Mesenchymal stem cell (in vitro differentiated cells and primary cell): ENCODE data around the gene APOL3.

ENCODE experiments used
- DNase-seq: peaks from one replicate; pipeline ENCODE4 v3.0.0-alpha.2; 2013
- H2AFZ ChIP-seq: one replicate; pipeline ENCODE4 v1.6.1; 2013; ENCODE audit warnings: low read depth, mild to moderate bottlenecking, control low read depth, inconsistent platforms, low read length, moderate library complexity
- H2AK5ac ChIP-seq: 2 replicates; pipeline ENCODE4 v1.6.1; 2013; ENCODE audit warnings: low read length, moderate library complexity, mild to moderate bottlenecking, inconsistent platforms; ENCODE audit not compliant: severe bottlenecking
- H2BK120ac ChIP-seq: one replicate; pipeline ENCODE4 v1.6.1; 2013; ENCODE audit warnings: low read depth, mild to moderate bottlenecking, inconsistent platforms, low read length, moderate library complexity
- H2BK12ac ChIP-seq, 2 experiments: one replicate each; pipeline ENCODE4 v1.6.1; 2013; ENCODE audit warnings: inconsistent platforms in 2 of 2, low read length in 2 of 2, mild to moderate bottlenecking in 2 of 2, moderate library complexity in 2 of 2, control low read depth in 1 of 2
- H2BK15ac ChIP-seq: one replicate; pipeline ENCODE4 v1.6.1; 2013; ENCODE audit warnings: mild to moderate bottlenecking, low read depth, inconsistent platforms; ENCODE audit not compliant: poor library complexity, severe bottlenecking
- H2BK5ac ChIP-seq: 2 replicates; pipeline ENCODE4 v1.6.1; 2013; ENCODE audit warnings: low read depth, mild to moderate bottlenecking, low read length, control low read depth, inconsistent platforms; ENCODE audit not compliant: poor library complexity, severe bottlenecking
- H3K14ac ChIP-seq, 2 experiments: one replicate each; pipeline ENCODE4 v1.6.1; 2013; ENCODE audit warnings: inconsistent platforms in 2 of 2, low read length in 2 of 2, control low read depth in 1 of 2, mild to moderate bottlenecking in 1 of 2, moderate library complexity in 1 of 2
- H3K18ac ChIP-seq, 2 experiments: one replicate each; pipeline ENCODE4 v1.6.1; 2013; ENCODE audit warnings: inconsistent platforms in 2 of 2, low read length in 2 of 2, control low read depth in 1 of 2, low read depth in 1 of 2, mild to moderate bottlenecking in 1 of 2
- H3K23ac ChIP-seq, 2 experiments: one replicate each; pipeline ENCODE4 v1.6.1; 2013; ENCODE audit warnings: inconsistent platforms in 2 of 2, low read length in 2 of 2, mild to moderate bottlenecking in 2 of 2, moderate library complexity in 2 of 2, control low read depth in 1 of 2
- H3K27ac ChIP-seq: 2 replicates; pipeline ENCODE4 v1.5.1; 2013; ENCODE audit warnings: mild to moderate bottlenecking, moderate library complexity, low read length, control low read depth, inconsistent platforms; ENCODE audit not compliant: poor library complexity, severe bottlenecking
- H3K27me3 ChIP-seq, 2 experiments: 2 replicates each; pipeline versions ENCODE4 v1.6.1 to v1.7.0; 2013; ENCODE audit warnings: low read length in 2 of 2, mild to moderate bottlenecking in 2 of 2, moderate library complexity in 2 of 2, control low read depth in 1 of 2, inconsistent platforms in 1 of 2; ENCODE audit not compliant: control insufficient read depth in 1 of 2, insufficient read depth in 1 of 2
- H3K36me3 ChIP-seq, 2 experiments: 2 replicates each; pipeline versions ENCODE4 v1.6.1 to v1.7.0; 2013; ENCODE audit warnings: low read length in 2 of 2, control low read depth in 1 of 2, inconsistent platforms in 1 of 2, low read depth in 1 of 2, mild to moderate bottlenecking in 1 of 2; ENCODE audit not compliant: insufficient read depth in 2 of 2, control insufficient read depth in 1 of 2
- H3K4ac ChIP-seq, 2 experiments: one replicate each; pipeline ENCODE4 v1.6.1; 2013; ENCODE audit warnings: inconsistent platforms in 2 of 2, low read length in 2 of 2, mild to moderate bottlenecking in 2 of 2, moderate library complexity in 2 of 2, control low read depth in 1 of 2, low read depth in 1 of 2
- H3K4me1 ChIP-seq: 2 replicates; pipeline ENCODE4 v1.6.1; 2013; ENCODE audit warnings: low read depth, low read length, control low read depth; ENCODE audit not compliant: control insufficient read depth, insufficient read depth
- H3K4me2 ChIP-seq: 2 replicates; pipeline ENCODE4 v1.6.1; 2013; ENCODE audit warnings: low read length, mild to moderate bottlenecking, inconsistent platforms; ENCODE audit not compliant: poor library complexity, severe bottlenecking
- H3K4me3 ChIP-seq, 2 experiments: 2 replicates each; pipeline versions ENCODE4 v1.5.1 to v1.7.0; 2013; ENCODE audit warnings: low read length in 2 of 2, mild to moderate bottlenecking in 2 of 2, control low read depth in 1 of 2, low read depth in 1 of 2; ENCODE audit not compliant: insufficient read depth in 1 of 2
- H3K79me1 ChIP-seq: replicated peaks from 2 replicates; pipeline ENCODE4 v1.6.1; 2013; ENCODE audit warnings: mild to moderate bottlenecking, control low read depth, low read length, inconsistent platforms; ENCODE audit not compliant: poor library complexity, severe bottlenecking
- H3K9ac ChIP-seq: 2 replicates; pipeline ENCODE4 v1.7.0; 2013; ENCODE audit warnings: mild to moderate bottlenecking, low read length, moderate library complexity
- H3K9me3 ChIP-seq: 2 replicates; pipeline ENCODE4 v1.7.0; 2013; ENCODE audit warnings: mild to moderate bottlenecking, low read length; ENCODE audit not compliant: control insufficient read depth
- H4K8ac ChIP-seq: one replicate; pipeline ENCODE4 v1.6.1; 2013; ENCODE audit warnings: inconsistent platforms, mild to moderate bottlenecking, low read length, moderate library complexity
- H4K91ac ChIP-seq: one replicate; pipeline ENCODE4 v1.6.1; 2013; ENCODE audit warnings: mild to moderate bottlenecking, low read length, inconsistent platforms
- WGBS: methylation state at CpG from one replicate; pipeline ENCODE4 v1.1.7; 2013; ENCODE audit warnings: mixed read lengths; 5-methylcytosine and 5-hydroxymethylcytosine counted together

The APOL3 gene

DNA sequence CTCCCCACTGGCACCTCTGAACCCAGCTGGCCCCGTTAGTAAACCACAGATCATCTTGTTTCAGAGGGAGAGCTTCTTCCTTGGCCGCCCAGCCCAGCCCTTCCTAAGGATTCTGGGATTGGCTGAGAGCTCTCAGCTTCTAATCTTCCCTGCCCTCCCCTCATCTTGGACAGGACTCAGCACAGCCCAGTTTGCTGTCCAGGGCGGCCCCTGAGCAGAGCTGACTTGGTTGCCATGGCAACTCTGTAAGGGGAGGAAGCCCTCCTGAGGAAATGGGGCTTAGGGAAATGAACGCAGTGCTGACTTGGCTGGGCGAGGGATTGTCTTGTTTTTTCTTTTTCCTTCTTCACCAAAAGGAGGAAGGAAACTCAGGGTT is 36.5 kb upstream of the APOL3 start:
- H3K23ac ChIP-seq: no peak overlapping the region
- H3K27me3 ChIP-seq: no peaks in the 10 kb centered on the region
- H3K27ac ChIP-seq: no peak overlapping the region
- H3K36me3 ChIP-seq: no peaks in the 10 kb centered on the region
- H3K14ac ChIP-seq: no peak overlapping the region
- H3K4ac ChIP-seq: no peak overlapping the region
- no peaks in the 10 kb centered on the region for H3K79me1 ChIP-seq
- H2AK5ac ChIP-seq: no peak overlapping the region
- no peak overlapping the region for H3K18ac ChIP-seq
- H4K91ac ChIP-seq: no peak overlapping the region
- H2BK5ac ChIP-seq: no peak overlapping the region
- peak overlapping the region; percentile 74 for H4K8ac ChIP-seq
- peak overlapping the region in 1 of 2 experiments; percentile 38 for H2BK12ac ChIP-seq
- peak; percentile 77 for DNase-seq
- H3K4me1 ChIP-seq: peaks cover 13% of the 10 kb centered on the region
- H2BK15ac ChIP-seq: peak overlapping the region; percentile 75
- H3K4me2 ChIP-seq: no peak overlapping the region
- no peak overlapping the region for H3K4me3 ChIP-seq
- H2BK120ac ChIP-seq: no peak overlapping the region
- peak overlapping the region; percentile 57 for H3K9ac ChIP-seq
- no peaks in the 10 kb centered on the region for H3K9me3 ChIP-seq
- H2AFZ ChIP-seq: no peak overlapping the region
- WGBS: 8% methylated on average over 4 of the region's 5 CpGs

DNA sequence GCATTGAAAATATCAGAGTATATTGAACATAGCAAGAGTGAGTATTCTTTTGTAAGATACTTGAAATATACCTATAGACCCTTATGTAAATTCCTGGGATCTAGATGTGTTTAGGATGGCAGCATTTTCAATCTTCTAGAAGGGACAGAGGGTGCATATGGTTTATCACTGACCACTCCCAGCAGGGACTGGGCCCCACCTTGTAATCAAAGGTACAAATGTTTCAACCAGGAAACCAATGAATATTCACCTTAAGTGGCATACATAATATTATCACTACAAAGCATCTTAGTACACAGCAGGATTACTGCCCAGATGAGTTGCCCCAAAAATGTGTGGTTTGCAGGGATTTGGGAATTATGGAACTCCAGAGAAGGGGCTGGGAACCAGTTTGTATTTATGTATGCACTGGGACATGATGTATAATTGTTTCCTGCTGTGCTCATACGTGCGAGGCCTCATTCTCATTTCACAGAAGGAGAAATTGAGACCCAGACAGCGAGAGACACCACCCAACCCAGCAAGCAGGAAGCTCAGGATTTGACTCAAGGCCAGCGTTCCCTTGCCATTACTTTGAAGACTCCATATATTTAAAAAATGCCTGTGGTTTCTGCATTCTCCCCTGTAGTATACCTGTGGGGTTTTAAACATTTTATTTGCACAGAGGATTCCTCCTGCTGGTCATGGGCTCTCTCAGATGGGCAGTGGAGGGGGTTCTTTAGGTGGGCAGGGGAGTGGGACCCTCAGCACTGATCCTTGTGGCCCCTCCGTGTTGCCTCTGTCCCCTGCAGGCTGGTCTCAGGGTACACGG is 35.9 kb upstream of the APOL3 start:
- peak overlapping the region; percentile 75 for H2BK15ac ChIP-seq
- no peaks in the 10 kb centered on the region for H3K79me1 ChIP-seq
- no peaks in the 10 kb centered on the region for H3K9me3 ChIP-seq
- H4K91ac ChIP-seq: no peak overlapping the region
- H3K9ac ChIP-seq: peak overlapping the region; percentile 57
- H3K14ac ChIP-seq: no peak overlapping the region
- peak overlapping the region in 1 of 2 experiments; percentile 38 for H2BK12ac ChIP-seq
- no peak overlapping the region for H2BK5ac ChIP-seq
- H3K4me1 ChIP-seq: peaks cover 13% of the 10 kb centered on the region
- no peak overlapping the region for H3K4ac ChIP-seq
- H2AFZ ChIP-seq: no peak overlapping the region
- H3K18ac ChIP-seq: no peak overlapping the region
- H3K23ac ChIP-seq: no peak overlapping the region
- no peak overlapping the region for H3K27ac ChIP-seq
- no peaks in the 10 kb centered on the region for H3K27me3 ChIP-seq
- no peak for DNase-seq
- H2BK120ac ChIP-seq: no peak overlapping the region
- 55% methylated on average over 5 of the region's 6 CpGs for WGBS
- H3K4me3 ChIP-seq: no peak overlapping the region
- peak overlapping the region; percentile 74 for H4K8ac ChIP-seq
- no peaks in the 10 kb centered on the region for H3K36me3 ChIP-seq
- no peak overlapping the region for H2AK5ac ChIP-seq
- no peak overlapping the region for H3K4me2 ChIP-seq

DNA sequence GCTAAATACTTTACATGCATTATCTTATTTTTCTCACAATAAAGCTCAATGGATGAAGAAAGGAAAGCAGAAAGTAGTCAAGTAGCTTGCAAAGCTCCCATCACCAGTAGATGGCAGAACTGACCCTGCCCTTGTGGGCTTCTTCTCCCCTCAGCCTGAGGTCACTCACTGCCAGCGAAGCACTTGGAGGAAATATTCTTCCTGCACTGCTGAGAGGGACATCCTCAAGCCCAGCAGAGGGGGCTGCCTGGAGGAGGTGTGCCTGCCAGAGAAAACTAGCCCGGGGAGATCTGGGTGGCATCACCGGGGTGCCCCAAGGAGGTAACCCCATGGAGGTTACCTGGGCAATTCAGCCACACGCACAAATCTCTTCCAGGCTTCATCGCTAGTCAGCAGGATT is 34.4 kb upstream of the APOL3 start:
- Histone ChIP-seq H3K79me1 (no peaks in the 10 kb centered on the region), H3K9ac (no peak overlapping the region), H2BK12ac (no peak overlapping the region), H4K91ac (no peak overlapping the region), H3K4me2 (no peak overlapping the region), H3K4ac (no peak overlapping the region), H3K18ac (no peak overlapping the region), H3K36me3 (no peaks in the 10 kb centered on the region), H3K27ac (no peak overlapping the region), H4K8ac (no peak overlapping the region), H3K27me3 (peaks cover 0 to 4% of the 10 kb centered on the region in 2 experiments), H2BK120ac (no peak overlapping the region), H3K23ac (no peak overlapping the region), H2AK5ac (no peak overlapping the region), H2AFZ (no peak overlapping the region), H2BK5ac (no peak overlapping the region), H2BK15ac (no peak overlapping the region), H3K4me3 (no peak overlapping the region), H3K4me1 (peaks cover 13% of the 10 kb centered on the region), H3K14ac (no peak overlapping the region), H3K9me3 (no peaks in the 10 kb centered on the region)
- peak; percentile 80 for DNase-seq
- WGBS: 59% methylated on average over 5 of the region's 5 CpGs

GRCh38 chr22:36194385-36194784 is 33.8 kb upstream of the APOL3 start:
- no peak overlapping the region for H3K9ac ChIP-seq
- H2BK15ac ChIP-seq: no peak overlapping the region
- no peaks in the 10 kb centered on the region for H3K79me1 ChIP-seq
- no peak overlapping the region for H3K18ac ChIP-seq
- H3K4ac ChIP-seq: no peak overlapping the region
- H3K27ac ChIP-seq: no peak overlapping the region
- DNase-seq: no peak
- H2AK5ac ChIP-seq: no peak overlapping the region
- H3K23ac ChIP-seq: no peak overlapping the region
- H3K4me1 ChIP-seq: peaks cover 13% of the 10 kb centered on the region
- H3K4me2 ChIP-seq: no peak overlapping the region
- H2BK5ac ChIP-seq: no peak overlapping the region
- H3K9me3 ChIP-seq: no peaks in the 10 kb centered on the region
- H2BK12ac ChIP-seq: no peak overlapping the region
- H2AFZ ChIP-seq: no peak overlapping the region
- no peak overlapping the region for H3K14ac ChIP-seq
- no peaks in the 10 kb centered on the region for H3K36me3 ChIP-seq
- H4K8ac ChIP-seq: no peak overlapping the region
- H2BK120ac ChIP-seq: no peak overlapping the region
- H4K91ac ChIP-seq: no peak overlapping the region
- H3K4me3 ChIP-seq: no peak overlapping the region
- peaks cover 0 to 9% of the 10 kb centered on the region in 2 experiments for H3K27me3 ChIP-seq
- WGBS: 85% methylated on average over 2 of the region's 2 CpGs
